Left renal cortex interstitium (tissue), 4 donors: Measurements from ENCODE around the gene CACNA2D4. TPM values are rescaled to one million over a fixed set of nuclear protein-coding genes. Genes with fewer than 3 reads are reported as not detected.

Source experiments
- DNase-seq, 4 donors: peaks; one replicate each; pipeline ENCODE4 v3.0.0-alpha.2; 2013; ENCODE audit warnings: low read depth in 4 of 4, low spot score in 2 of 4, missing footprints in 1 of 4
- polyA plus RNA-seq, 4 donors: library from polyadenylated mRNA; unstranded; fragments of 120-200 nt; gene quantifications; one replicate each; pipeline ENCODE4 v1.2.1, GENCODE V29; 2013; ENCODE audit not compliant: insufficient read length in 4 of 4

CACNA2D4 gene
- polyA plus RNA-seq, 4 donors, result 1.7 to 2.6 (median 2.5) TPM

DNA sequence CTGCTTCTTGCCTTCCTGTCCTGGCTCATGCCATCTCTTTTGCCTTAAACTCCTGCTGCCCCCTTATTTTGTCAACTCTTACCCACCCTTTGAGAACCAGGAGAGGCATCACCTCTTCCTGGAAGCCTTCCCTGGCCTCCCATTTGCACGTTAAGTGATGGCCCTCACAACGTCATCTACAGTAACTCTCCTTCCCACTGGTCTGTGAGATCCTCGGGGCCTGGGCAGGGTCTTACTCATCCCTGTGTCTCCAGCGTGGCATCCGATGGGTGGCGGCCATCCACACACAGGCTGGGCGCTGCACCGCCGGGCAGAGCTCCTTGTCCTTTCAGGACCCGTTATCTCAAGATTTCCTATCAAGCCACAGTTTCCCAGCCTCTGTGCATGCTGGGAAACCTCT lies 16.8 kb upstream of the CACNA2D4 start:
- DNase-seq, result no peak

DNA sequence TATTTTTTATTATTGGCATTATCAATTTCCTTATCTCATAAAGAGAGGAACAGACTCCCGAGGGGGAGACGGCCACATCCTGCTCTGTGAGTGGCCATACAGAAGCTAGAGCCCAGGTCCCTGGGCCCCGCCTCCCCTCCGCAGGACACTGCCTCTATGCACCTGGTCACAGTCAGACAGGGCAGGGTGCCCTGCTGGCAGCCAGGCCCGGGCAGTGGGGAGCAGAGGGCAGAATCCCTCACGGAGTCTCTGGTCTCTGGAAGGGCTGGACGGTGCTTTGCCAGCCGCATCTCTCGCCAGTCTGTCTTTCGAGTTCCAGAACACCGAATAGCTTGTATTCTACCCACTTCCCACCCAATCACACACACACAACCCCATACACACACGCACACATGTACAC lies 16.4 kb upstream of the CACNA2D4 start:
- DNase-seq, result no peak

DNA sequence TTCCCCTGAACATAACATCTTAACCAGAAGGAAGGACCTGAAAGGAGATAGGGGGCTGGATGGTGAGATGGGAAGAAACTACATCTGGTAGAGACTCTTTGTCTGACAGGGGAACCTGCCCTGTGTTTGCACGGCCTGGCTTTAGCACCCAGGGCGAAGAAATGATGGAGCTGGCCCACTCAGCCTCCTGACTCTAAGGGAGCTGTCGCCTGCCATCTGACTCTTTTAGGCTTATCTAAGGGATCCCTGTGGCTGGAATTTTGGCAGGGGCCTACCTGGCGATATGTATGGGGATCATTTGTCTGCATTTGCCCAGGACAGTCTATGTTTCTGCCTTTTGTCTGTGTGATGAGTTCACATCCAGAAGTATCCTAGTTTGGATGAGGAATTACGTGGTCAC lies 15.6 kb upstream of the CACNA2D4 start:
- DNase-seq, result no peak

DNA sequence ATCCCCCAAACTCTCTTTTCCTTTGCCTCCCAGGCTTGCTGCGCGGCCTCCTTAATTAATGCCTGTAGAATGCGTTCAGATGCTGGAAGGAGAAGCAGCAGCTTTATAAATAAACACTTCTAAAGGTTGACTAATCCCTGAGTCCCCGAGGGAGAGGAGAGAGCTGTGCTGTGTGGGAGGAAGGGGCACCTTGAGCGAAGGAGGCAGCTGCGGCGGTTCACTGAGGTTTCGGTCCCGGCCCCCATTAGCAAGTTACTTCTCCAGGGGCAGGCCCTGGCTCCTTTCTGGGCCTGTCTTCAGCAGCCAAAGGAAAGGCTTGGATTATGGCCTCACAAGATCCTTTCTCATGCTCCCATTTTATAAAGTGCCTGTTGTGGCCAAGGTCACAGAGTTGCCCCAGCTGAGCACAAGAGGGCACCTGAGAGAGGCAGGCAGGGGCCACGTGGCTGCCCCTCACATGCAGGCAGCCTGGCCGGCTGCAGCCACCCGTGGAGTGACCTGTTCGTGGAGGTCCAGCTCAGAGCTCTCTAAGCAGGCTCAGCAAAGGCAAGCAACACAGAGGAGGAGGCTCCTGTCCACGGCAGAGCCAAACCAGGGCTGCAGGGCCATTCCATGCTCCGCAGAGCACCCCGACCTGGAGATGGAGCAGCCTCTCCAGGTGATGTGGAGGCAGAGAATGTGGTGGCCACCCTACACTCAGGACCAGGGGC lies 15.0 kb upstream of the CACNA2D4 start:
- DNase-seq, result no peak

DNA sequence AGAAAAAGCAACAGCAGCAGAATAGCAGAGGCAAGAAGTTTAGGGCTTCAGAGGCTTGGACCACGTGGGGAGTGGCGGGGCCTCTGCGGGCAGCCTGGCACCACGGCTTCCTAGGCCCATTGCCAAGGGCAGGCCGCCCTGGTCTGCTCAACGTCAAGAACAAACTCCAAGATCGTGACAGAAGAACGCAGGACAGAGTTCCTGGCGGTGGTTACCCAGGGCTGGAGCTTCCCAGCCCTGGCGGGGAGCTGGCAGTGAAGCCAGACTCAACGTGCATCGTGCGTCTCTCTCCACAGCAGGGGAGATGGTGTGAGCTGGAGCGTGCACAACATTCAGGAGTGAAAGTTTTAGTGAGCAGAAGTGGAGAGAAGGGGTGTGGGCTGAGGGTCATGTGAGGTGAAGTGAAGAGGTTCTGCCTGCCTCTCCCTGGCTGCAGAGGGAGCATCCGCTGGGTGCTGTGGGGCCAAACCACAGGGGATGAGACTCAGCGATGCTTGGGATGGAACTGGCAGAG lies 13.9 kb upstream of the CACNA2D4 start:
- DNase-seq, result no peak

DNA sequence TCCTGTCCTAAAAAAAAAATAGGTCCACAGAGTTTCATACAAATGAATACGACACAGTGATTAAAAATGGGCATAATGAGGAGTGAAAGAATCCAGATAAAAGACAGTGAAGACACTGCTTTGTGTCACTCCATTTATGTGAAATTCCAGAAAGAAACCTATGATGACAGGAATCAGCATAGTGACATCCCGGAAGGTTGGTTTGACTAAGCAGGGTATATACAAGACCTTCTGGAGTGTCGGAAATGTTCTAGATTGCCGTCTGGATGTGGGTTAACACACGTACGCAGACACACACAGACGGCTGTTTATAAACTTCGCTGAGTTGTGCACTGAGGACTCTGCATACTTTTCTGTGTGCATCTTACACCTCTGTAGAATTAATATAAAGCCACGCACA lies 13.2 kb upstream of the CACNA2D4 start:
- no peak for DNase-seq

DNA sequence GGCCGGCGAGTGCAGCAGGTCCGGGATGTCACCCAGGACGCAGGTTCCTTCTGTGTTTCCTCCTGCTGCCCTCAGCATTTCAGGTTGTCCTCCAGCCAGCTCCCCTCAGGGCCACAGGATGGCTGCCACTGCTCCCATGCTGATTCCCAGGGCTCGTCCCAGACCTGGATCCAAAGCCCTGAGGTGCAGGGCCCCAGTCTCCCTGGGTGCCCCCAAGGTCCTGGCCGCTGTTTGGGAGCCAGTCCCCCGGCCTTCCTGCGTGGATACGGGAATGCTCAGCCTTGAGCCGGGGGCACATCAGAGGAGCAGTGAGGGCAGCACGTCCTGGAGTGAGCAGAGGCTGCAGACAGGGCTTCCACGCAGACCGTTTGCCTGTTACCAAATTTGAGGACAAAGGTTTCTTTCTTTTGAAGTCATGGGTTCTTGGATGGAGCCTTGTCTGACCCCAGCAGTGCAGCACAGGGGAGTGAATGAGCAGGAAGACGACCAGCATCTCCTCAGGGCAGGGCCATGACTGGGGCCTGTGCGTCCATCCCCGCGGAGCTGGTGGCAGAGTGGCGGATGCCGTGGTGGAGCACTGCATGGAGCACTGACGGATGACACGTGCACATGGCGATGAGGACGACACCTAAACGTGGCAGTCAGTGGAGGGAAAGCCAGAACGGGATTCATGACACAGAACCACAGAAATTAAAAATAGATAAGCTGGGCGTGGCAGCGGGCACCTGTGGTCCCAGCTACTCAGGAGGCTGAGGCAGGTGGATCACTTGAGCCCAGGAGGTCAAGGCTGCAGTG lies 12.5 kb upstream of the CACNA2D4 start:
- no peak for DNase-seq

DNA sequence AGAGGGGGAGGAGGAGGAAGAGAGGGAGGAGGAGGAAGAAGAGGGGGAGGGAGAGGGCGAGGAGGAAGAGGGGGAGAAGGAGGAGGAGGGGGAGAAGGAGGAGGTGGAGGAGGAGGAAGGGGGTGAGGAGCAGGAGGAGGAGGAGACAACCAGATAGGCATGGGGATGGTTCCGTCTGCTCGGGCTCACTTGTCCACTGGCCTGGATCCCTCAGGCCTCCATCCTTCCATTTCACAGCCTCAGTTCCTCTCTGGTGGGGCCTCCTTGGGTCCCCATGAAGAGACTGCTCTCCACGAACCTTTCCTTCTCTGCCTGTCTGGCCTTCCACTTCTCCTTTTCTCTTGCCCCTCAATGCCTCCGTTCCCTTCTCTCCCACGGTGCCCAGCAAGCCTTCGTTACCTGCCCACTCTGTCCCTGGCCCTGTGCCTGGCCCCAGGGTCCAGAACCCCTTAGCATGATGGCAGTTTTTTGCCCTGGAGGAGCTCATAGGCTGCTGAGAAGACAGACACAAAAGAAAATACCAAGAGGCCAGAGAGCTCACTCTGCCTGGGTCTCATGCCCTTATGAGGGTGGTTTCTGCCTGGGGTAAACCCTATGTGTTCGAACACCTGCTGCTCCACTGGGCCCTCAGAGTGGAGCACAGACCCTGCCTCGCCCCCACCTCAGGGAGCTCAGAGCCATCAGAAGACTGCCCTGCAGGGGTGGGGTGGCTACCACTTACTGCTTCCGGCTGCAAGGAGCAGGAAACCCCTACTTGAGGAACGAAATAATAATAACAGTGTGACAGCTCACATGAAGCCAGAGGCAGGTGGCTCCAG lies 11.7 kb upstream of the CACNA2D4 start:
- DNase-seq, result no peak

DNA sequence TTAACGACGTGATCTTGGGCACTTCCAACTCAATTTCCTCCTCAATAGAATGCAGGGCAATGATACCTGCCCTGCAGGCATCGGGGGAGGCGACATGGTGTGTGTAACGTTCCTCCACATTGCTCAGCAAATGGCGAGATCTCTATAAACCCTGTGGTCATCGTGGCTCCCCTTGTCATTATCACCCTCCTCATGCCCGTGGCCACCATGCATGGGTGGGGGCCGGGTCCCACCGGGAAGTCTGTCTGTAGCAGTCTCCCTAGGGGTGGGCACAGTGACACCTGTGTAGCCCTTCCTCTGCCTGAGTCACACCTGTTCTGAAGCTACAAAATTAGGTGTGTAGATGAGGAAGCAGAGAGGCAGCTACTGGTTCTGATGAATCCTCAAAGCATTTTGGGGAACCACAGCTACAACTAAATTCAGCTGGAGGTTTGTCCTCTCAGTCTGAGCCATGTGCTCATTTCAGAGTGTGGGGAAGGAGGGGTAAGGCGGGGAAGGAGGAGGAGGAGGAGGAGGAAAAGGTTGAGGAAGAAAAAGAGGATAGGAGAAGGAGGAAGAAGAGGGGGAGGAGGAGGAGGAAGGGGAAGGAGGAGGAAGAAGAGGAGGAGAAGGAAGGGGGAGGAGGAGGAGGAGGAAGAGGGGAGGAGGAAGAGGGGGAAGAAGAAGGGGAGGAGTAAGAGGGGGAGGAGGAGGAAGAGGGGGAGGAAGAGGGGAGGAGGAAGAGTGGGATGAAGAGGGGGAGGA lies 11.0 kb upstream of the CACNA2D4 start:
- no peak for DNase-seq

DNA sequence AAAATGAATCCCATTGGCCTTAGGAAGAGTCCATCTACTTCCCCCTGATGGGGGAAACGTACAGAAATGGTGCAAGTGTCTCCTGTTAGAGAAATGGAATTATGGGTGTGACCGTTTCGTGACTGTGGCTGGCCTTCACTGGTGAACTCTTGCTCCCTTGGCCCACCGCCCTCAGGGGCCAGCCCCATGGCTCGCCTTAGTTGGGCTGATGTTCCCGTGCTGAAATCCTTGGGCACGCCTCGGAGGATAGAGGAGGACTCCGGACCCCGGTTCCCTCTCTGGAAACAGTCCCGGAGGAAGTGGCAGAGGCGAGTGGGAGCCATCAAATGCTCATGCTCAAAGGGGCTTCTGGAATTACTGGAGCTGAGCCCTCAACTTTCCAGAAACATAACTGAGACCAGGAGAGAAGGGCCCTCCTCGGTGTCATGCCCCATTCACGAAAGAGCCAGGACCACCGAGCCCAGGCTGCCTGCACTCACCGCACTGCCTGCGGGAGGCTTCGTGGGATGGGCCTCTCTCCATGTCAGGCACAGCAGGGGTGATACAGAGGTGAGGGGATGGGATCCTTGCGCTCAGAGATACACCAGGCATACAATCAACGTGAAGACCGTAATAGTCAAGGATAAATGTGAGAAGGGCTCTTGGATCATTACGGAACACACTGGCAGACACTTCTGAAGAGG lies 10.1 kb upstream of the CACNA2D4 start:
- no peak for DNase-seq

DNA sequence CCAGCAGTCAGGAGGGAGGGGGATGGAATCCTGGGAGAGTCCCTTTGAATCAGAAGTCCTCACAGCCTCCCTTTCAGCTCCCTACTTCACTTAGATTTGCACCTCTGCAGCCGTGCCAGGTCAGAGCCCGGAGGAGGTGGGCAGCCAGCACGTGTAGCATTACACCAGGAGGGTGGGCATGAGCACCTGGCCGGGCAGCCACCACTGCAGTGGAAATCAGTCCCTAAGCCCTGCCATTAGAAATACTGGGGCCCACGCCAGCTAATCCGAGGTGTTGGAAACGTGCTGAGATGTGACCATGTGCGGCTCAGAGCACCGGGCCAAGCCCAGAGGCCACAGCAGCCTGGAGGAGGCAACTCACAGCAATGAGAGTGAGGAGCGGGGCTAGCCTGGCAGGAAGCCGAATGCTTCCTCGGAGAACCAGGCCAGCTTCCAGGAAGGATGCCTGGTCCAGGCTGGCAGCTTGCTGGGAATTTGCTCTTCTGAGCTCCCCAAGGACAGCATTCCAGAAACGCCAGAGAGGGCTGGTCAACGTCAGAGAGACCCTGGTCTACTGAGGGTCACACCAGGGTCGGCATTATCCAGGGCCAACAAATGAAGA lies 9.4 kb upstream of the CACNA2D4 start:
- no peak for DNase-seq

DNA sequence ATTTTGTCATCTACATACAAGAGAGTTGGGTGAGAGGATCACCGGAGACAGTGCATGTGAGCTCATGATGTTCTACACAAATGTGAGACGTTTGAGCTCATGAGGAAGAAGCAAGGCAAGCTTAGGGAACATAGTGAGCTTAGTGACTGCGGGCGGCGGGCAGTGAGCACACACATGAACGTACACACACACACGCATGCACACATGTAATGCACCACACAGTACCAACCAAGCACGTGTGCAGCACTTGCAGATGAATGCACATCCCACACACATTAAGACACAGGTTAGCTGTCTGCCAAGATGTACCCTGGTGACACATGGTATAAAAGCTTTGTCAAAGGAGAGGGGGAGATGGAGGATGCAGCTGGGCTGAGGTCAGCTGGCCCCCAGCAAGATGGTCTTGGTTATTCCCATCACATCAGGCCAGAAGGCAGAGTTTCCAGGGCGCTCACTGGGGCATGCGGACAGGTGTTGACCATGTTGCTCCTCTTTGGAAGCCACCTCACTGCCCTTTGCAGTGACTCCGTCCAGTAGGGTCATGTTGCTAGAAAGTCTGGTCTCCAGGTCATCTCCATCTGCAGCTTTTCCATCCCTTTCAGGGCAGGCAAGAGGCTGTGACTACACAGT lies 8.7 kb upstream of the CACNA2D4 start:
- no peak for DNase-seq

DNA sequence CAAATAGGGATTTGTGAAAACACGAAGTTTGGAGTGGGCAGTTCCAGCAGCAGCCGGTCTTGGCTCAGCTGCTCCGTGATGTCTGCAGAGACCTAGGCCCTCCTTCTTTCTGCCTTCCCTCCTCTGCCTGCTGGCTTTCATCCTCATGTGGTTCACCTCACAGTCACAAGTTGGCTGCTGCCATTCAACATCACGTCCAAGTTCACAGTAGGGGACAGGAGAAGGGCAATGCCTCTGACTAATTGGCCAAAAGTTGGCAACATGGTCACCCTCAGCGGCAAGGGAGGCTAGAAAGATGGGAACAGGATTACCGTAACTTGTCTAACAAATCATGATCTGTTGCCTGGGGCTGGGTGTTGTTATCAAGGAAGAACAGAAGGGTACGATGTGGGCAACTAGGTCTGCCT lies 7.8 kb upstream of the CACNA2D4 start:
- no peak for DNase-seq

DNA sequence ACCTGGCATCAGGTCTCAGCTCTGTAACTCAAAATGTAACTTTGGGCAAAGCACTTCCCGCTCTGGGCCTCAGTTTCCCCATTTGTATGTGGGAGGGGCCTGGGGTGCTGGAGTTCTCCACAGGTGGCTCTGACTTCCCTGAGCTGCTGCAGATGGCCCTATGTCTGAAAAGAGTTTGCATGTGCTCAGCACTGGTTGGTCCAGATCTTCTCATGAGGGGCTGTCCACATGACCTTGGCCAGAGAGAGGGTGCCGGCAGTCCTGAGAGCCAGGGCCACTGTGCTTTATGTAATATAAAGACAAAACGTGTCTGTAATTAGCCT lies 7.2 kb upstream of the CACNA2D4 start:
- DNase-seq, result no peak

DNA sequence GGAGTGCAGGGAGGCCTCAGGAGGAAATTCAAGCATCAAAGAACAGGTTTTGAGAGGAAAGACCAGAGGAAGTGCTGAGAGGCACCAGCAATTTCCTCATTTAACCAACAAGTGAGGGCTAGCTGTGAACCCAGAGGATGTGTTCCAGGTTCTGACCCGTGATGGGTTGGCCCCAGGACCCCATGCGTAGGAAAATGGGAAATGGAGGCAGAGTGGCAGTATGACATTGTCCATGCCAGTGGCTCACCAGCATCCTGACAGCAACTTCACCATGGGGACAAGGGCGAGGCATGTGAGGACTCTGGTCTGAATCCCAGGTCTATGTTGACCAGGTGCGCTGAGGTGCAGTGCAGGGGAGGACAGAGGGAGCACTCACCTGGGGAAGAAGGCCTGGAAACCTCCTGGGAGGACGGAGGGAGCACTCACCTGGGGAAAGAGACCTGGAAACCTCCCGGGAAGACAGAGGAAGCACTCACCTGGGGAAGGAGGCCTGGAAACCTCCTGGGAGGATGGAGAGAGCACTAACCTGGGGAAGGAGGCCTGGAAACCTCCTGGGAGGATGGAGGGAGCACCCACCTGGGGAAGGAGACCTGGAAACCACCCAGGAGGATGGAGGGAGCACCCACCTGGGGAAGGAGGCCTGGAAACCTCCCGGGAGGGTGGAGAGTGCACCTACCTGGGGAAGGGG lies 6.7 kb upstream of the CACNA2D4 start:
- no peak for DNase-seq

DNA sequence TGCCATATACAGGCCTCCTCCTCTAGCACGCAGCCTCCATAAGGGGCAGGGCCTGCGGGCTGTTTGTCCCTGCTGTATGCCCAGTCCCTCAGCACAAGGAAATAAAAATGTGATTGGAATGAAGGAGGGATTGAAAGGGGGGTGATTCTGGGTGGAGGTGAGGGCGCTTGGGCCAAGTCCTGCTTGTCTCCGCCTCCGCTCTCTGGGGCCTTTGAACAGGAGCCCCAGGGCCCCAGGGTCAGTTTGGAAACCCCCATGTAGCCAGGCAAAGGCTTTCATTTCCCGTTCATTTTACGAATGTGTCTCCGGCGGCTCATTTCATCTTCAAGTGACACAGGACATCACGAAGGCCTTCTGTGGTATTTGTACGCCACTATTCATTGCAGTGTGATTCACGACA lies 4.5 kb upstream of the CACNA2D4 start:
- no peak for DNase-seq

DNA sequence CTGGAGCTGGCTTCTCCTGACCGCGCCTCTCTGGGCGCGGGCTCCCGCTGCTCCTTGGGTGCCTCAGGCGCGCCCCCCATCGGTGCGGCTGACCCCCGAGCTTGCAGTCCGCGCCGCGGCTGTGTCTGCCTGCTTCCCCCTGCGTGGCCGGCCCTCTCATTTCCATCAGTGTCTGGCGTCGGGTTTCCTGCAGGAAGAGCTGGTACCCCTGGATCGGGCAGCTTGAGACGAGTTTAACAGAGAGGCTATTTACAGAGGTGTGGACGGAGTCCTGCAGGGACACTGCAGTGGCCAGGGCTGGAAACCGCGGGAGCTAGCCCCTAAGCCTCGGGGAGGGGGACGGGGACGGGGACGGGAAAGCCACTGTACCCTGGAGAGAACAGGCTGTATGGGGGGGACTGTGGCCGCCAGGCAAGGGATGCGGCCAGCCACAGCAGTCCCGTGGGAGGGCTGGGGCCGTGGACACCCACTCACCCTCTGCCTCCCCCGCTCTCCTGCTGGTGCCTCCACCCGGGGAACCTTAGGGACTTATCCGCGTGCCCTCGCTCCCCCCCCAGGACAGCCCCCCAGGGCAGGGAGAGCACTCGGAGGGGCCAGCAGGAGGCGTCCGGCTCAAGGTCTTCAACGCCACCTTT lies 3.7 kb upstream of the CACNA2D4 start:
- DNase-seq, result no peak

DNA sequence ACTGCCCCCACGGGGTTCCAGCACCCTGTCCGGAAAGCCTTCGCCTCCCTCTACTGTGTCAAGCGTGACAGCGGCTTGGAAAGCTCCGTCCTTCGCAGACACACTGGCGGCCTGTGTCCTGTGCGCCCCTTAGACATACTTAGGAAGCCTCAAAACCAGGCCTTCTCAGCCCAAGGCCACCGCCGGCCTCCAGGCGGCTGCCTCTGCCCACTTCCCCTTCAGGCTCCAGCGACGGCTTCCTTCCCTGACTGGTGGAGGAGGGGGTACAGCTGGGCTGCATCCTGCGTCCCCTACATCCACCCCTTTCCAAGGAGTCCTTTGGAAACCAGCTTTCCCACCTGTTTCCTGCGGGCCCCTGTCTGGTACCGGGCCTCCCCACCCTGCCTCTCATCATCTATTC lies 2.5 kb upstream of the CACNA2D4 start:
- DNase-seq, result no peak
